Transverse colon (tissue), 3 donors: ENCODE data around the gene NUBP1.

Source experiments
- CTCF ChIP-seq, 5 experiments: fragments of 200-600 bp in 3 of 5; fragments of 450-650 bp in 2 of 5; sonication (generic) in 3 of 5; IDR thresholded peaks; 1 replicate in 2 of 5; 2 replicates in 3 of 5; pipeline ENCODE4 v1.5.1; 2016 to 2017; ENCODE audit warnings: antibody characterized with exemption in 5 of 5, inconsistent platforms in 3 of 5, mild to moderate bottlenecking in 2 of 5, moderate library complexity in 1 of 5
- POLR2A ChIP-seq: fragments of 450-650 bp; IDR thresholded peaks from one replicate; pipeline ENCODE4 v1.6.1; 2016; ENCODE audit warnings: antibody characterized with exemption, mild to moderate bottlenecking, moderate library complexity

DNA sequence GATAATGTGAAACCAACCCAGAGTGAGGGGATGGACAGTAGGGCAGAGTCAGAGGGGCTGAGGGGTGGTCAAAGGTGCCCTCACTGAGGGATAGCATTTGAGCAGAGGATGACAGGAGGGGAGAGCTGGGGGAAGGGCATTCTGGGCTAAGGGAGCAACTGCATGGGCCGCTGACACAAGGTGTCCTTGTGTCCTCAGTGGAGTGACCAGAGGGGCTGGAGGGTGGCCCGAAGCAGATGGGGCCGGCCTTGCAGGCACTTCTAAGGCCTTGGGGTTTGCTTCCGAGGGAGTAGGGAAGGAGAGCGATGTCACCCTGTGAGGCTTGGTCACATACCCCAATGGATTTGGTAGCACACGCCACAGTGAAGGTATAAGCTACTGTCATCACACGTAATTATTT, 10.0 kb downstream of the NUBP1 start:
- TF ChIP-seq POLR2A (no peak), CTCF (IDR thresholded peaks at IDR 0.05) (no peak)
